CD4-positive, alpha-beta T cell (primary cell): ENCODE measurements around the gene CTTNBP2. TPM values are rescaled to one million over a fixed set of nuclear protein-coding genes. Genes with fewer than 3 reads are reported as not detected.

Experiments used
- ATAC-seq: fragments of 200-7000 bp; cut with Tn5 transposase; one replicate; pipeline ENCODE4 v1.10.0; 2022; ENCODE audit warnings: mild to moderate bottlenecking; ENCODE audit not compliant: poor library complexity
- CTCF ChIA-PET: fragments of 350-600 bp; sonication (Branson Sonifier 250); formaldehyde crosslinking; loops from one replicate; lab custom pipeline; 2021; ENCODE audit warnings: antibody characterized with exemption, inconsistent platforms; lab: Charles Lee
- POLR2A ChIA-PET: fragments of 350-600 bp; sonication (Branson Sonifier 250); formaldehyde crosslinking; loops from one replicate; lab custom pipeline; 2021; ENCODE audit warnings: antibody characterized with exemption, inconsistent platforms; lab: Charles Lee
- DNase-seq, 14 experiments: peaks; one replicate each; pipeline ENCODE4 v3.0.0-alpha.2; 2013 to 2020; ENCODE audit warnings: mixed read lengths in 2 of 14
- H3K27ac ChIP-seq, 2 donors: one replicate each; pipeline versions ENCODE4 v1.5.1 to v1.7.0; 2013; ENCODE audit warnings: low read length in 2 of 2, low read depth in 1 of 2, mild to moderate bottlenecking in 1 of 2
- H3K27me3 ChIP-seq, 2 experiments: 1 replicate in 1 of 2; 2 replicates in 1 of 2; pipeline versions ENCODE4 v1.6.1 to v1.7.0; 2013; ENCODE audit warnings: low read length in 2 of 2, control low read depth in 1 of 2, mild to moderate bottlenecking in 1 of 2, moderate library complexity in 1 of 2; ENCODE audit not compliant: insufficient read depth in 2 of 2, control insufficient read depth in 1 of 2
- H3K36me3 ChIP-seq: one replicate; pipeline ENCODE4 v1.6.1; 2013; ENCODE audit warnings: low read length, control low read depth; ENCODE audit not compliant: insufficient read depth
- H3K4me1 ChIP-seq: one replicate; pipeline ENCODE4 v1.6.1; 2013; ENCODE audit warnings: low read length, control low read depth; ENCODE audit not compliant: insufficient read depth
- H3K4me3 ChIP-seq: one replicate; pipeline ENCODE4 v1.5.1; 2013; ENCODE audit warnings: mild to moderate bottlenecking, low read length, moderate library complexity
- H3K9me3 ChIP-seq, 2 experiments: 1 replicate in 1 of 2; 2 replicates in 1 of 2; pipeline versions ENCODE4 v1.6.1 to v1.7.0; 2013; ENCODE audit warnings: low read length in 2 of 2, mild to moderate bottlenecking in 2 of 2, control low read depth in 1 of 2, moderate library complexity in 1 of 2; ENCODE audit not compliant: control insufficient read depth in 1 of 2, insufficient read depth in 1 of 2
- H3K27ac Mint-ChIP-seq: one replicate; pipeline ENCODE4 v1.8.0; 2020; ENCODE audit warnings: mixed read lengths
- H3K27me3 Mint-ChIP-seq: one replicate; pipeline ENCODE4 v1.8.0; 2021; ENCODE audit warnings: mixed read lengths
- H3K36me3 Mint-ChIP-seq: one replicate; pipeline ENCODE4 v1.8.0; 2021; ENCODE audit warnings: low read depth, mixed read lengths
- H3K4me1 Mint-ChIP-seq: one replicate; pipeline ENCODE4 v1.8.0; 2021; ENCODE audit warnings: low read depth, mixed read lengths
- H3K4me3 Mint-ChIP-seq: one replicate; pipeline ENCODE4 v1.8.0; 2020; ENCODE audit warnings: mild to moderate bottlenecking, mixed read lengths
- H3K9me3 Mint-ChIP-seq: one replicate; pipeline ENCODE4 v1.8.0; 2020; ENCODE audit warnings: mixed read lengths
- intact Hi-C, 2 experiments: fragments of 100-400 bp; cut with DNase I in 1 of 2; cut with micrococcal nuclease in 1 of 2; formaldehyde crosslinking; loops; one replicate each; pipeline versions ENCODE4 v1.15.1 to v1.9.0; 2023 to 2025; cut with DNase I, micrococcal nuclease
- total RNA-seq, 174 experiments: library from RNA in 2 of 174; stranded (reverse) in 2 of 174; gene quantifications; one replicate each; pipeline ENCODE4 v1.2.3 and lab custom pipeline; 2021 to 2026
- TF ChIP-seq, protein P1 (sequence below): fragments of 200-600 bp; IDR thresholded peaks from one replicate; pipeline ENCODE4 v1.8.0; 2022; ENCODE audit warnings: antibody characterized with exemption, mild to moderate bottlenecking

Gene CTTNBP2
- total RNA-seq, 2 experiments from 2014 or later, result not detected

DNA sequence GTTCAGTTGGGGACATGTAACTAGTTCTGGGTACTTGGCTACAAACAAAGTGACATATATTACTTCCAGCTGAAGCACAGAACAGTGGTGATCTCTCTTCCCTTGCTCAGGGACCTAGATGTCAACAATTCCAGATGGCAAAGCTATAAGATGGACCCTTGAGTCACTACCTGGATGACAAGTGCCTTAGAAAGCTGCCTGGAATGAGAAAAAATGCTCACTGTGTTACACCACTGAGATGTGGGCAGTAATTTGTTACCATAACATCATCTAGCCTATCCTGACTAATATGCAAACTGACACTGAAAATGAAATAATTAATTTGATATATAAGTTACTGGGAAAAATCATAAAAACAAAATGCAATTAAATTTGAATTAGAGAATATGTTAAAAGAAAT lies 16.4 kb upstream of the CTTNBP2 start:
- Mint-ChIP-seq H3K4me1 (no peaks in the 10 kb centered on the region), H3K27ac (no peak overlapping the region), H3K4me3 (no peak overlapping the region), H3K36me3 (no peaks in the 10 kb centered on the region), H3K27me3 (peaks cover 3% of the 10 kb centered on the region), H3K9me3 (no peaks in the 10 kb centered on the region)
- POLR2A ChIA-PET, result no interaction called here
- TF ChIP-seq, protein P1, sequence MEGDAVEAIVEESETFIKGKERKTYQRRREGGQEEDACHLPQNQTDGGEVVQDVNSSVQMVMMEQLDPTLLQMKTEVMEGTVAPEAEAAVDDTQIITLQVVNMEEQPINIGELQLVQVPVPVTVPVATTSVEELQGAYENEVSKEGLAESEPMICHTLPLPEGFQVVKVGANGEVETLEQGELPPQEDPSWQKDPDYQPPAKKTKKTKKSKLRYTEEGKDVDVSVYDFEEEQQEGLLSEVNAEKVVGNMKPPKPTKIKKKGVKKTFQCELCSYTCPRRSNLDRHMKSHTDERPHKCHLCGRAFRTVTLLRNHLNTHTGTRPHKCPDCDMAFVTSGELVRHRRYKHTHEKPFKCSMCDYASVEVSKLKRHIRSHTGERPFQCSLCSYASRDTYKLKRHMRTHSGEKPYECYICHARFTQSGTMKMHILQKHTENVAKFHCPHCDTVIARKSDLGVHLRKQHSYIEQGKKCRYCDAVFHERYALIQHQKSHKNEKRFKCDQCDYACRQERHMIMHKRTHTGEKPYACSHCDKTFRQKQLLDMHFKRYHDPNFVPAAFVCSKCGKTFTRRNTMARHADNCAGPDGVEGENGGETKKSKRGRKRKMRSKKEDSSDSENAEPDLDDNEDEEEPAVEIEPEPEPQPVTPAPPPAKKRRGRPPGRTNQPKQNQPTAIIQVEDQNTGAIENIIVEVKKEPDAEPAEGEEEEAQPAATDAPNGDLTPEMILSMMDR, result no peak
- H3K9me3 ChIP-seq, result no peaks in the 10 kb centered on the region
- H3K27ac ChIP-seq, result no peak overlapping the region
- ATAC-seq, result no peak
- no peak overlapping the region for H3K4me3 ChIP-seq
- CTCF ChIA-PET, result no interaction called here
- no peak for DNase-seq
- intact Hi-C loops, result no loop called here
- no peaks in the 10 kb centered on the region for H3K27me3 ChIP-seq
- H3K36me3 ChIP-seq, result no peaks in the 10 kb centered on the region
- no peaks in the 10 kb centered on the region for H3K4me1 ChIP-seq

DNA sequence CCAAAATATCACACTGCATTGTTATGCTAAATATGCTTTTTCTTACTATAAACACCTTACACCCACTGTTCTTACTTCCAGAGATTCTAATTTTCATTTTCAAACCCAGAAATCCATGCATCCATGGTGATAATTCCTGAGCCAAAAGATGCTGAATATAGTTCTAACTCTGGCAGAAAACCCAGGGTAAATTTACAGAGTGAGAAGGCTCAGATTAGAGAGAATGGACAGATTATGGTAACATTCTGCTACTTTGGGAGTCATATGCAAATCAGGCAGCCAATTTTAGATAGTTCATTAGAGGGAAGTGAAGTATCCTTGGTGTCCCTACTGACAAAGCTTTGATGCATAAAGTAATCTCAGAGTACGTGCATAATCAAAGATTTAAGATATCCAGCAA lies 15.4 kb upstream of the CTTNBP2 start:
- no peaks in the 10 kb centered on the region for H3K9me3 ChIP-seq
- no peak overlapping the region for H3K4me3 ChIP-seq
- intact Hi-C loops, result no loop called here
- no peaks in the 10 kb centered on the region for H3K27me3 ChIP-seq
- no peak overlapping the region for H3K27ac ChIP-seq
- no peaks in the 10 kb centered on the region for H3K36me3 Mint-ChIP-seq
- CTCF ChIA-PET, result no interaction called here
- no peaks in the 10 kb centered on the region for H3K9me3 Mint-ChIP-seq
- no peaks in the 10 kb centered on the region for H3K4me1 ChIP-seq
- no peaks in the 10 kb centered on the region for H3K36me3 ChIP-seq
- DNase-seq, result no peak
- TF ChIP-seq, protein P1, result no peak
- H3K27me3 Mint-ChIP-seq, result peaks cover 3% of the 10 kb centered on the region
- POLR2A ChIA-PET, result no interaction called here
- H3K27ac Mint-ChIP-seq, result no peak overlapping the region
- H3K4me3 Mint-ChIP-seq, result no peak overlapping the region
- ATAC-seq, result no peak
- H3K4me1 Mint-ChIP-seq, result no peaks in the 10 kb centered on the region

GRCh38 chr7:117882594-117882993 lies 9.4 kb upstream of the CTTNBP2 start:
- no peaks in the 10 kb centered on the region for H3K9me3 ChIP-seq
- Mint-ChIP-seq H3K36me3 (no peaks in the 10 kb centered on the region), H3K27ac (no peak overlapping the region), H3K27me3 (peaks cover 18% of the 10 kb centered on the region), H3K4me1 (no peaks in the 10 kb centered on the region), H3K4me3 (no peak overlapping the region), H3K9me3 (peaks cover 2% of the 10 kb centered on the region)
- ATAC-seq, result no peak
- H3K27ac ChIP-seq, result no peak overlapping the region
- no peak for DNase-seq
- POLR2A ChIA-PET, result no interaction called here
- H3K4me3 ChIP-seq, result no peak overlapping the region
- H3K27me3 ChIP-seq, result no peaks in the 10 kb centered on the region
- H3K4me1 ChIP-seq, result no peaks in the 10 kb centered on the region
- CTCF ChIA-PET, result no interaction called here
- intact Hi-C loops, result no loop called here
- no peaks in the 10 kb centered on the region for H3K36me3 ChIP-seq
- TF ChIP-seq, protein P1, result no peak
